Neural crest cell (in vitro differentiated cells): ENCODE results near the gene SMAD7. TPM values are rescaled to one million over a fixed set of nuclear protein-coding genes. Genes with fewer than 3 reads are reported as not detected.
"Not testable (repeated sequence)": the region's sequence is repeated elsewhere in the genome, so short reads cannot be mapped to it uniquely, and the experiment has no call there.

ENCODE experiments used
- DNase-seq: peaks from one replicate; pipeline ENCODE4 v3.0.0; 2021; ENCODE audit warnings: low read depth, mixed read lengths, low spot score
- H3K27ac Mint-ChIP-seq: one replicate; pipeline ENCODE4 v1.8.0; 2021; ENCODE audit warnings: mild to moderate bottlenecking, mixed read lengths; ENCODE audit not compliant: unreplicated experiment
- H3K27me3 Mint-ChIP-seq: 2 replicates; pipeline ENCODE4 v1.8.0; 2021; ENCODE audit warnings: low read depth, mild to moderate bottlenecking, mixed read lengths
- H3K36me3 Mint-ChIP-seq: 2 replicates; pipeline ENCODE4 v1.8.0; 2021; ENCODE audit warnings: low read depth, mild to moderate bottlenecking, mixed read lengths
- H3K4me1 Mint-ChIP-seq: 2 replicates; pipeline ENCODE4 v1.8.0; 2021; ENCODE audit warnings: mixed read lengths
- H3K4me3 Mint-ChIP-seq: one replicate; pipeline ENCODE4 v1.8.0; 2021; ENCODE audit warnings: mild to moderate bottlenecking, mixed read lengths
- H3K9me3 Mint-ChIP-seq: 2 replicates; pipeline ENCODE4 v1.8.0; 2021; ENCODE audit warnings: mixed read lengths
- CTCF ChIP-seq: fragments of 200-600 bp; sonication (generic); conservative IDR thresholded peaks from 2 replicates; pipeline ENCODE4 v1.5.0; 2021; ENCODE audit warnings: antibody characterized with exemption, mild to moderate bottlenecking
- total RNA-seq: library from RNA; stranded (reverse); gene quantifications from 2 replicates; pipeline ENCODE4 v1.2.1, GENCODE V29; 2021

Gene SMAD7
- total RNA-seq, 1 donor from 2014 or later, result 2.0 TPM

DNA sequence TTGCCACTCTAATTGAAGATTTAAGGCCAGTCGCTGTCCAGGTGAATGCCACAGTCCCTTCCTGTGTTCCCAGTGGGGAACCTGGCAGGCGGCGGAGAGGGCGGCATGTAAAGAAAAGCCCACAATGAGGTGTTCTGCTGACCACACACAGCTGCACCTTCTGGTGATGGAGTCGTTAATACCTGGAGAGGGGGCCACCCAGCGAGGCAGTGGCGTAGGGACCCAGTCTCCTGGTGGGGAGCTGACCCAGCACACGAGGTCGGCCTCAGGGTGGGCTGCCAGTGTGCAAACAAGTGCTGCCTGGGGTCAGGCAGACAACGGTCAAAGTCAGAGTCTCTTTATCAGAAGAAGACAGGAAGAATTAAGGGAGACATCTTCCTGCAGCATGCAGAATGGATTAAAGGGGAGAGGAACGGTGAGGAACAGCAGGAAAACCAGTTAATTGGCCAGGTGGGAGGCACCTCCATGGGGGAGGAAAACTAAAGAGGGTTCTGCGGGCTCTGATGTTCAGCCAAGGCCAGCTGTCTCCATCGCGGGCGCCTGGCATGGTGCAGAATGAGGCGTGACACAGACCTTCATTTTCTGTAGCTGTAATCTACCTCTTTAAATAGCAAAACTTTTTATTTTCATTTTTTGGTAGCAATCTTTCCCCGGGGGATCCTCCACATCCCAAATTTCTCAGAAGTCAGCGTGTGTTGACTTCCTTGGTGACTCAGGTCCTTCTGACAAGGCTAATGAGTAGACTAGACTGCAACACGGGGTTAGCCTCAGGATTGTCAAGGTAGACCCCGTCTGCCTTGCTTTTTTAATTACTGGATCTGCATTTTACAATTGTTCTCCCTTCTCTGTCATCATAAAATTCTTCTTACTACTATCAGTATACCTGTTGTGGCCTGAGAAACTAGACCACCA, 78.3 kb downstream of the SMAD7 start:
- H3K27me3 Mint-ChIP-seq, result no peaks in the 10 kb centered on the region
- no peaks in the 10 kb centered on the region for H3K9me3 Mint-ChIP-seq
- DNase-seq, result no peak
- TF ChIP-seq CTCF, result no peak
- H3K27ac Mint-ChIP-seq, result no peak overlapping the region
- peaks cover 11% of the 10 kb centered on the region for H3K4me1 Mint-ChIP-seq
- H3K4me3 Mint-ChIP-seq, result no peak overlapping the region
- H3K36me3 Mint-ChIP-seq, result no peaks in the 10 kb centered on the region

DNA sequence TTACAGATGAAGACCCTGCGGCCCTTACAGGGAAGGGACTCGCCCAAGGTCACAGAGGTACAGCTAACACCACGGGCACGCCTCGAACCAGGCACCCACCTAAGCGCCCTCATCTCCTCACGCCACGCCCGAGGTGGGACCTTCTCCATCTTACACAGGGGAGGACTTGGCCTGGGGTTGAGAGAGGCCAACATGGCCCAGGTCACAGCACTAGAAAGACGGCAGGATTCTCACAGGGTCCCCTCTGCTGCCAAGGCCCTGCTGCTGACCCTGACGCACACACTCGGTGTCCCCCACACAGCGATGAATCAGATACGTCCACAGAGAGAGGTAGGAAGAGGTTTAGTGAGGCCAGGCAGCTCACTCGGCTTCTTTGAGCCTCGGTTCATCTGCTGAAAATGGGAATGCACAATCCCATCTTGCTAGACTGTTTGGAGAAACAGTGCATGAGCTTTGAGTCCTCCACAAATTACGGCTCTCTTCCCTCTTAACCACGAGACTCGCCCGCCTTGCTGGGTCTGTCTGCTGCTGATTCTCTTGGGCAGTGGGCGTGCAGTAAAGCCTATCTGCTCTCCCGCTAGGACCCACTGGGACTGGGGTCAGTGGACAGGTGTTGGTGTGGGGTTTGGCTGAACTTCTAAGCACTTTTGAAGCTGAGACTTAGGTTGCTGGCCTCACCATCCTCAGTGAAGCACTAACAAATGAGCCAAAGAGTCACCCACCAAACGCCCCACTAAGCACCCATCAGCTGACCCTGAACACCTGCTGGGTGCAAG, 79.2 kb downstream of the SMAD7 start:
- Mint-ChIP-seq H3K27me3 (no peaks in the 10 kb centered on the region), H3K9me3 (no peaks in the 10 kb centered on the region), H3K4me1 (peaks cover 11% of the 10 kb centered on the region), H3K36me3 (no peaks in the 10 kb centered on the region), H3K27ac (peak overlapping the region; percentile 62), H3K4me3 (no peak overlapping the region)
- DNase-seq, result no peak
- TF ChIP-seq CTCF, result no peak

DNA sequence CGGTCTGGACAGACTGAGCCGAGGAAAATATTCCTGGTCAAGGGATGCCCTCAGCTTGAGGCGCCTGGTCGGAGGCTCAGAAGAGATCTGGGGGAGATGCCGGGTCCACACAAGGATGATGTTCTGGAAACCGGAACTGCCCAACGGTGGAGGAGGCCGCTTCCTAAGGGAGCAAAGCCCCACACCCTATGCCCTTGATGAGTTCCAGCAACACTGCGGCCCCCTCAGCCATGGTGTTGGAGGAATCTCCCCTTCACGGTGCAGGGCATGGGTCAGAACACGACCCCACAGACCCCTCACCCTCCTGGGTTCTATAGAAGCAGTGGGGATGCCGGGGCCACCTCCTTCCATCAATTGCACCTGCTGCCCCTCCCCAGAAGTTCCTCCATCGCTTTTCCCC, 79.8 kb downstream of the SMAD7 start:
- not testable (repeated sequence) for H3K36me3 Mint-ChIP-seq, DNase-seq, H3K9me3 Mint-ChIP-seq, H3K4me3 Mint-ChIP-seq, H3K27ac Mint-ChIP-seq, H3K27me3 Mint-ChIP-seq
- peaks cover 11% of the 10 kb centered on the region for H3K4me1 Mint-ChIP-seq
